Stimulated activated CD8-positive, alpha-beta memory T cell treated with anti-CD3 and anti-CD28 coated beads, Interleukin-2, amount 100 ng/mL, for 48 hours (primary cell): ENCODE measurements around the gene OR5H14.

Experiments used
- DNase-seq, 2 donors: peaks; one replicate each; pipeline ENCODE4 v3.0.0-alpha.2; 2020; ENCODE audit warnings: low read depth in 2 of 2

The OR5H14 gene

GRCh38 chr3:98199020-98199419 is 51.7 kb downstream of the OR5H14 start:
- no peak for DNase-seq
